HepG2 (cell line): ENCODE results near the gene CIB1. TPM values are rescaled to one million over a fixed set of nuclear protein-coding genes. Genes with fewer than 3 reads are reported as not detected.
A peak's percentile ranks its signal among the peaks of the same experiment; 100 is the strongest.

Source experiments
- CAMTA2 ChIP-seq: sonication (generic); formaldehyde crosslinking; IDR thresholded peaks from 2 replicates; pipeline ENCODE4 v1.4.0; 2020; ENCODE audit warnings: mild to moderate bottlenecking, missing genetic modification reagents, borderline replicate concordance
- ELF3 ChIP-seq: IDR thresholded peaks from 2 replicates; pipeline ENCODE4 v1.6.1; 2016; ENCODE audit warnings: missing genetic modification reagents, missing compliant biosample characterization
- GZF1 ChIP-seq: sonication (generic); formaldehyde crosslinking; IDR thresholded peaks from 2 replicates; pipeline ENCODE4 v1.5.1; 2020; ENCODE audit warnings: mild to moderate bottlenecking, missing genetic modification reagents
- KDM6A ChIP-seq: IDR thresholded peaks from 2 replicates; pipeline ENCODE4 v1.6.1; 2016; ENCODE audit warnings: low read depth
- NBN ChIP-seq: fragments of 450-650 bp; conservative IDR thresholded peaks from 2 replicates; pipeline ENCODE4 v1.6.1; 2017
- RAD21 ChIP-seq: fragments of 450-650 bp; formaldehyde crosslinking; IDR thresholded peaks from 2 replicates; pipeline ENCODE4 v1.5.0; 2020; ENCODE audit warnings: mild to moderate bottlenecking
- RCOR2 ChIP-seq: IDR thresholded peaks from 2 replicates; pipeline ENCODE4 v1.6.1; 2016; ENCODE audit warnings: missing biosample characterization, missing genetic modification reagents
- SALL1 ChIP-seq: sonication (generic); formaldehyde crosslinking; IDR thresholded peaks from 2 replicates; pipeline ENCODE4 v1.8.0; 2022; ENCODE audit warnings: mild to moderate bottlenecking, missing genetic modification reagents
- U2AF1 ChIP-seq: fragments of 200-400 bp; formaldehyde crosslinking; optimal IDR thresholded peaks from 2 replicates; pipeline ENCODE3; 2017; ENCODE audit warnings: mild to moderate bottlenecking, low read depth, low read length
- ZBED4 ChIP-seq: sonication (generic); formaldehyde crosslinking; IDR thresholded peaks from 2 replicates; pipeline ENCODE4 v1.4.0; 2020; ENCODE audit warnings: missing genetic modification reagents, borderline replicate concordance
- ZBTB25 ChIP-seq: IDR thresholded peaks from 2 replicates; pipeline ENCODE4 v1.6.1; 2018; ENCODE audit warnings: missing genetic modification reagents
- ZFYVE20 ChIP-seq: sonication (generic); formaldehyde crosslinking; IDR thresholded peaks from 2 replicates; pipeline ENCODE4 v1.8.0; 2023; ENCODE audit warnings: low read depth, mild to moderate bottlenecking, moderate library complexity, missing genetic modification reagents, borderline replicate concordance
- ZNF547 ChIP-seq: sonication (generic); formaldehyde crosslinking; IDR thresholded peaks from 2 replicates; pipeline ENCODE4 v1.5.1; 2020; ENCODE audit warnings: mild to moderate bottlenecking, missing genetic modification reagents
- ZNF614 ChIP-seq: IDR thresholded peaks from 2 replicates; pipeline ENCODE4 v1.6.1; 2018; ENCODE audit warnings: missing biosample characterization, missing genetic modification reagents, inconsistent platforms, borderline replicate concordance
- ZNF746 ChIP-seq: sonication (generic); formaldehyde crosslinking; IDR thresholded peaks from 2 replicates; pipeline ENCODE4 v1.8.0; 2022; ENCODE audit warnings: mild to moderate bottlenecking, missing genetic modification reagents
- ZNF83 ChIP-seq: sonication (generic); formaldehyde crosslinking; IDR thresholded peaks from 2 replicates; pipeline ENCODE4 v1.4.0; 2020; ENCODE audit warnings: missing genetic modification reagents, mild to moderate bottlenecking, borderline replicate concordance
- ZNF891 ChIP-seq: sonication (generic); formaldehyde crosslinking; IDR thresholded peaks from 2 replicates; pipeline ENCODE4 v1.5.0; 2020; ENCODE audit warnings: mild to moderate bottlenecking, missing genetic modification reagents
- ZSCAN30 ChIP-seq: sonication (generic); formaldehyde crosslinking; IDR thresholded peaks from 2 replicates; pipeline ENCODE4 v1.5.0; 2020; ENCODE audit warnings: mild to moderate bottlenecking, missing genetic modification reagents
- polyA plus RNA-seq, 8 experiments: library from polyadenylated mRNA; depleted of rRNA in 3 of 8; stranded (reverse) in 7 of 8; unstranded in 1 of 8; fragments of >200 nt; fragmentation: Illumina TruSeq in 4 of 8; extraction: Trizol in 4 of 8; gene quantifications; 2 replicates each; pipeline versions ENCODE4 v1.2.1 to v1.2.3, GENCODE V29; 2011 to 2016; ENCODE audit warnings: low read depth in 4 of 8, missing spikeins in 1 of 8, mixed read lengths in 1 of 8; ENCODE audit not compliant: insufficient read depth in 1 of 8
- total RNA-seq, 5 experiments: library from RNA; depleted of rRNA; stranded (reverse); fragments of >200 nt; fragmentation: Illumina TruSeq; extraction: Trizol; gene quantifications; 2 replicates each; pipeline ENCODE4 v1.2.3, GENCODE V29; 2016; ENCODE audit warnings: low read depth in 1 of 5
- TF ChIP-seq, protein P1 (sequence below): sonication (generic); formaldehyde crosslinking; IDR thresholded peaks from 2 replicates; pipeline ENCODE4 v1.4.0; 2020; ENCODE audit warnings: mild to moderate bottlenecking, missing genetic modification reagents
- TF ChIP-seq, protein P2 (sequence below): sonication (generic); formaldehyde crosslinking; IDR thresholded peaks from 2 replicates; pipeline ENCODE4 v1.5.0; 2020; ENCODE audit warnings: mild to moderate bottlenecking, missing genetic modification reagents, borderline replicate concordance

CIB1 gene
- total and polyA plus RNA-seq, 2 of the 13 experiments (the other 11 are each of a cell fraction or from before 2014, with no cell fraction given) = 38.7 to 72.7 TPM

DNA sequence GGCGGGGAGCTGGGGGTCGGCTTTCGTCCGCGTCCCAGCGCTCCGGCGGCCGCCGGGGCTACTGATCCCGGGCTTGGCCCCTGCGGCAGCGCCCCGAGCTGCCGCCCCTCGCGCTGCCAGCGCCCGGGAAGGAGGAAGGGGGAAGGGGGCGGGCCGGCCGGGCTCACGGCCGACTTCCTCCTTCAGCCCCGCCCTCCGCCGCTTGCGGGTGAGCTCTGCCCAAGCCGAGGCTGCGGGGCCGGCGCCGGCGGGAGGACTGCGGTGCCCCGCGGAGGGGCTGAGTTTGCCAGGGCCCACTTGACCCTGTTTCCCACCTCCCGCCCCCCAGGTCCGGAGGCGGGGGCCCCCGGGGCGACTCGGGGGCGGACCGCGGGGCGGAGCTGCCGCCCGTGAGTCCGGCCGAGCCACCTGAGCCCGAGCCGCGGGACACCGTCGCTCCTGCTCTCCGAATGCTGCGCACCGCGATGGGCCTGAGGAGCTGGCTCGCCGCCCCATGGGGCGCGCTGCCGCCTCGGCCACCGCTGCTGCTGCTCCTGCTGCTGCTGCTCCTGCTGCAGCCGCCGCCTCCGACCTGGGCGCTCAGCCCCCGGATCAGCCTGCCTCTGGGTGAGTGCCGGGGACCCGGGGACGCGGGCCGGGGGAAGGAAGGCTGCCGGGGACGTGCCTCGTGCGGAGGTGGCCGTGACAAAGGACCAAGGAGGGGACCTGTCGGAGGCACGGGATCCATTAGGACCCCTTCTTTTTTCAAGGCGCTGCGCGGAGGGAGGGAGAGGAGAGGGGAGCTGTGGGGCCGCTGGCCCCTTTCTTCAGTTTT lies 32.4 kb downstream of the CIB1 start, which contains the start of gene SEMA4B (continued):
- TF ChIP-seq SALL1 (CRISPR knock-in tag) (no peak; the same call in 1 of the 2 replicates), GZF1 (CRISPR knock-in tag) (no peak), CAMTA2 (CRISPR knock-in tag) (0 out of 2 replicates have a peak, but pooled peaks have one; percentile 65), NBN (no peak), ZNF614 (CRISPR knock-in tag) (no peak), ZNF83 (CRISPR knock-in tag) (no peak), RAD21 (CRISPR knock-in tag) (no peak), ZNF746 (no peak), KDM6A (CRISPR knock-in tag) (no peak), RCOR2 (CRISPR knock-in tag) (no peak), ZNF891 (CRISPR knock-in tag) (no peak; the same call in 1 of the 2 replicates), ZBTB25 (CRISPR knock-in tag) (no peak), ZFYVE20 (CRISPR knock-in tag) (0 out of 2 replicates have a peak, but pooled peaks have one; percentile 58), ZNF547 (0 out of 2 replicates have a peak, but pooled peaks have one; percentile 30), U2AF1 (no peak), ZSCAN30 (CRISPR knock-in tag) (no peak), ZBED4 (CRISPR knock-in tag) (no peak), ELF3 (peak; percentile 88)
- TF ChIP-seq, protein P1, sequence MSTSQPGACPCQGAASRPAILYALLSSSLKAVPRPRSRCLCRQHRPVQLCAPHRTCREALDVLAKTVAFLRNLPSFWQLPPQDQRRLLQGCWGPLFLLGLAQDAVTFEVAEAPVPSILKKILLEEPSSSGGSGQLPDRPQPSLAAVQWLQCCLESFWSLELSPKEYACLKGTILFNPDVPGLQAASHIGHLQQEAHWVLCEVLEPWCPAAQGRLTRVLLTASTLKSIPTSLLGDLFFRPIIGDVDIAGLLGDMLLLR (CRISPR knock-in tag) = no peak
- TF ChIP-seq, protein P2, sequence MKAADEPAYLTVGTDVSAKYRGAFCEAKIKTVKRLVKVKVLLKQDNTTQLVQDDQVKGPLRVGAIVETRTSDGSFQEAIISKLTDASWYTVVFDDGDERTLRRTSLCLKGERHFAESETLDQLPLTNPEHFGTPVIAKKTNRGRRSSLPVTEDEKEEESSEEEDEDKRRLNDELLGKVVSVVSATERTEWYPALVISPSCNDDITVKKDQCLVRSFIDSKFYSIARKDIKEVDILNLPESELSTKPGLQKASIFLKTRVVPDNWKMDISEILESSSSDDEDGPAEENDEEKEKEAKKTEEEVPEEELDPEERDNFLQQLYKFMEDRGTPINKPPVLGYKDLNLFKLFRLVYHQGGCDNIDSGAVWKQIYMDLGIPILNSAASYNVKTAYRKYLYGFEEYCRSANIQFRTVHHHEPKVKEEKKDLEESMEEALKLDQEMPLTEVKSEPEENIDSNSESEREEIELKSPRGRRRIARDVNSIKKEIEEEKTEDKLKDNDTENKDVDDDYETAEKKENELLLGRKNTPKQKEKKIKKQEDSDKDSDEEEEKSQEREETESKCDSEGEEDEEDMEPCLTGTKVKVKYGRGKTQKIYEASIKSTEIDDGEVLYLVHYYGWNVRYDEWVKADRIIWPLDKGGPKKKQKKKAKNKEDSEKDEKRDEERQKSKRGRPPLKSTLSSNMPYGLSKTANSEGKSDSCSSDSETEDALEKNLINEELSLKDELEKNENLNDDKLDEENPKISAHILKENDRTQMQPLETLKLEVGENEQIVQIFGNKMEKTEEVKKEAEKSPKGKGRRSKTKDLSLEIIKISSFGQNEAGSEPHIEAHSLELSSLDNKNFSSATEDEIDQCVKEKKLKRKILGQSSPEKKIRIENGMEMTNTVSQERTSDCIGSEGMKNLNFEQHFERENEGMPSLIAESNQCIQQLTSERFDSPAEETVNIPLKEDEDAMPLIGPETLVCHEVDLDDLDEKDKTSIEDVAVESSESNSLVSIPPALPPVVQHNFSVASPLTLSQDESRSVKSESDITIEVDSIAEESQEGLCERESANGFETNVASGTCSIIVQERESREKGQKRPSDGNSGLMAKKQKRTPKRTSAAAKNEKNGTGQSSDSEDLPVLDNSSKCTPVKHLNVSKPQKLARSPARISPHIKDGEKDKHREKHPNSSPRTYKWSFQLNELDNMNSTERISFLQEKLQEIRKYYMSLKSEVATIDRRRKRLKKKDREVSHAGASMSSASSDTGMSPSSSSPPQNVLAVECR (CRISPR knock-in tag) = peak; percentile 49; the same call in 1 of the 2 replicates
